HG03558 (cell line): ENCODE results near the gene IFNGR1.

Source experiments
- ATAC-seq: cut with Tn5 transposase; IDR thresholded peaks from one replicate; pipeline ENCODE4 v1.9.1; 2021; ENCODE audit warnings: moderate number of reproducible peaks; ENCODE audit not compliant: unreplicated experiment; ENCODE audit errors: extremely low read depth

Gene IFNGR1

GRCh38 chr6:137162692-137163306 is 56.4 kb downstream of the IFNGR1 start:
- ATAC-seq: no peak

DNA sequence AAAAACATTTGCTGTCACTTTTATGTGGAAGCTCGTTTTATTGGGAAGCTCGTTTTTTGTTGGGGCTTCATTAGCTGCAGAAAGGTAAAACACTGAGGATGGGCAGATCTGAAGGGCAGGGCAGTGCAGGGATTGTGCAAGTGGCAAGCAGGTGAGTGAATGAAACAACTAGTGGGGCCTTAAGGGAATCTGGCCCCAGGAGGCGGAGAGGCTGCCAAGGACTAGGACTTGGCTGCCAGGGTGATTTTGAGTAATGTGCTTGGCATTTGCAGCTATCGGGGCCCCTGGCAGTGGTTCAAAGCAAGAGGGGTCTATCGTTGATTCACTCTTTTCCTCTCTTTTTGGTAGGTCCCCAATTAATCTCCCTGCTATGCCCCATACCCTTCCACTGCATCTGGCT is 57.2 kb downstream of the IFNGR1 start:
- ATAC-seq: no peak

DNA sequence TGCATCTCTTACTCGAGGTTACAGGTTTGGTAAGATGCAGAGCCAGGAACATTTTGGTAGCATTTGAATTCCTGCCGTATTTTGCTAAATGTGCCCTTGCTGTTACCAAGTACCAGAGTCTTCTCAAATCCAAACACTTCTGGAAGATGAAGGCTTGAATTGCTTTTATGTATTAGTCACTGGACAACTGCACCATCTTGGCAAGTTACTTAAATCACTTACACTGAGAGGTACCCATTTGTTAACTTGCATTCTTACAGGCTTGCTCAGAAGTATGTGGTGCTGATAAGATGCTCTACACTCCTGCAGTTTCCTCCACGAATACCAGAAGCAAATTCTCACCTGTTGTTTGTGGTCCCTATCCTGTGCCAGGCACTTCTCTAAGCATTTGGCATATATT is 58.4 kb downstream of the IFNGR1 start:
- no peak for ATAC-seq

GRCh38 chr6:137159912-137160311 is 59.3 kb downstream of the IFNGR1 start:
- ATAC-seq: no peak

DNA sequence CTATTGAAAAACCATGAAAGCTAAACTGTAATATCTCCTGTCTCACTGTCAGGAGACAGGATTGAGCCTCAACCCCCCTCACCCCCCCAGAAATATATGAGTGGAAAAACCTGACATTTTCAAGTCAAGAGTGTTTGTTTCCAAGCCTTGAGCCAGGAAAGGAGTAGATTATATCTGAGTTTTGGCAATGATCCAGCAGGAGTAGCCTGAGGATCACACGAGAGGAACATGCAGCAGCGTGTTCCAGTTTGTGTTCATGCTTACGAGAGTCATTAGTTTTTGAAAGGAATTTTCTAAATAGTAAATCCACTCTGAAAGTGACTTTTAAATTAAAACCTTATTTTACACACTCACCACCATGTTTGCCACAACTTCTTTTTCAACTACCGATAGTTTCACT is 61.6 kb downstream of the IFNGR1 start:
- no peak for ATAC-seq

GRCh38 chr6:137156650-137157049 is 62.5 kb downstream of the IFNGR1 start:
- no peak for ATAC-seq

GRCh38 chr6:137155830-137156229 is 63.4 kb downstream of the IFNGR1 start:
- ATAC-seq: peak; percentile 46

- ATAC-seq: no peak
Observed at GRCh38 chr6:137150072-137150471, 69.1 kb downstream of the IFNGR1 start.

DNA sequence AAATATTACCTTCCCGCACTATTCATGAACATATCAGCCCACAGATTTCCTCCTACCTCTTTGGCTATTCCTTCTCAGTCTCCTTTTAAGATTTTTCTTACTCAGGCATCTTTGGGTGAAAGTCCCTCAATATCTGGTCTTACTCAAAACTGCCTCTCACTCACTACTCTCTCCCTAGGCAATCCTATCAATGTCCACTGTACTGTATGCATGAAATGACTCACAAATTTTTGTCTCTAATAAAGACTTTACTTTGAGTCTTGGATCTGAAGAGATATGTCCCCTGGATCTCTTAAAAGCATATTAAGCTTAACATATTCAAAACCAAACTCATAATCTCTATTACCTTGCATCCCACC is 70.2 kb downstream of the IFNGR1 start:
- ATAC-seq: no peak

GRCh38 chr6:137148306-137149034 is 70.7 kb downstream of the IFNGR1 start:
- ATAC-seq: no peak
